Ureter (tissue), 1 donor: ENCODE data around the gene CDHR1. TPM values are rescaled to one million over a fixed set of nuclear protein-coding genes. Genes with fewer than 3 reads are reported as not detected.

Source experiments
- DNase-seq: peaks from one replicate; pipeline ENCODE4 v3.0.0-alpha.2; 2020; ENCODE audit warnings: low spot score
- total RNA-seq: library from RNA; stranded (reverse); gene quantifications from one replicate; pipeline ENCODE4 v1.2.4, GENCODE V29; 2023
- donor health status: DM: yes; HTN: yes; CAD: no.

CDHR1 gene
- total RNA-seq, 1 donor from 2014 or later, result 1.5 TPM

DNA sequence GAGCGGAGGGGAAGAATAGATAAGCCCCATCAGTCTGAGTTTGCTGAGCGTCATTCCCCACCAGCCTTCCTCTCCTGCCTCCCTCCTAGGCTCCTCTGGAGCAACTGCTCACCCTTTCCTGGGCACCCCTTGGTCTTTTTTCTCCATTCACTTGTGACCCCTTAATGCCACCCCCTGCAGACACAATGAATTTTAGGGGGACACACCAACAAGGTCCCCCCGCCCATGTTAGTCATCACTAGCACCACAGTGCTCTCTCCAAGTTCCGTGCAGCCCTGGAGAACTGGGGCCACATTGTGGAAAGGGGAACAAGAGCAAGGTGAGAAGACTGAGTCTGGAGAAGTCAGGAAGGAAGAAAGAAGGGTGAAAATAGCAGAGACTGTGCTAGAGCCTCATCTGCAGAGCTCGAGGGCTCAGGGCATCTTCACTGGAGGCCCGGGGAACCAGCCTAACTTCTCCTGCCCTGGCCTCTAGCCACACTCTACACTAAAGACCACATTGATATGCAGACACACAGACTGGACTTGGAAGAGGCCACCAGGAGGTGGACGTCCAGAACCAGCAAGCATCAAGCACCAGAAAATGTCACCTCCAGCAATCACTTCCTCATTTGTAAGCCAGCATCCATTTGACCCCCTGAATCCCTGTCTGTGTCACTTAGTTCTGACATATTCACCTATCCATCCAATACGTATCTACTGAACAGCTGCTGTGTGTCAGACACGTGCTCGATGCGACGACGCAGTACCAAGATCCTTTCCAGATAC, 68.0 kb downstream of the CDHR1 start:
- no peak for DNase-seq

DNA sequence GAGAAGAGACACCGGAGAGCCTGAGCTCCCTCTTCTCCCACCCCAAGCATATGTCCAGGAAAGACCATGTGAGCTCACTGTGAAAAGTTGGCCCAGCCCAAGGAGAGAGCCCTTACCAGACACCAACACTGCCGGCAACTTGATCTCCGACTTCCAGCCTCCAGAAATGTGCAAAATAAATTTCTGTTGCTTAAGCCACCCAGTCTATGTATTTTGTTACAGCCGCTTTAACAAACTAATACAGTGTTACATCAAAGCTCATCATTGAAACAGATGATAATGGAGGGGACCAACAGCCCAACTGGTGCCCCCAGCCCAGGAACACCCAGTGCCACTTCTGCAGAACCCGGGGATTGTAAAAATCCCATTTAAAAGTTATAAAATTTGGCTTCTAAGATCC, 69.4 kb downstream of the CDHR1 start:
- no peak for DNase-seq

DNA sequence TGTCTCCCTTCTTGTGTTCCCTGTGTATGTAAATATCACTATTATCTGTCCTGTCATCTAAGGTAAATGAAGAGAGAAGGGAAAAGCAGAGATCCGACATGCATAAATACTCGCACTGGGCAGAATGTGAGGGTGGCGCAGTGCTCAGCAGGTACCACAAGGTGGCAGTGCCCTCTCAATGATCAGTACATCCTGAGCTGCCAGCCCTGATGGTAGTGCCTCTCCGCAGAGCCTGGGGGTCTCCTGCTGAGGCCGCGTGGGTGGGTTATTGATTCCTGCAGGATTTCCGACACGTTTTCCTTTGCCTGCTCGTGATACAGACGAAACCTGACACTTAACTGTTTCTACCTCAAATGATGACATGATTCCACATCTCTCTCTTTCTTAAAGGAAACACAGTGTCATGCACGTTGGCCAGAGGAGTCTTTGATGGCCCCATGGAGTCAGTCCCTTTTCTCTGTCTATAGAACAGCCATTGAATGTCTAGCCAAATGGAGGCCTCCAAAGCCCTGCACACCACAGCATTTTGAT, 70.3 kb downstream of the CDHR1 start:
- DNase-seq, result peak; percentile 72

DNA sequence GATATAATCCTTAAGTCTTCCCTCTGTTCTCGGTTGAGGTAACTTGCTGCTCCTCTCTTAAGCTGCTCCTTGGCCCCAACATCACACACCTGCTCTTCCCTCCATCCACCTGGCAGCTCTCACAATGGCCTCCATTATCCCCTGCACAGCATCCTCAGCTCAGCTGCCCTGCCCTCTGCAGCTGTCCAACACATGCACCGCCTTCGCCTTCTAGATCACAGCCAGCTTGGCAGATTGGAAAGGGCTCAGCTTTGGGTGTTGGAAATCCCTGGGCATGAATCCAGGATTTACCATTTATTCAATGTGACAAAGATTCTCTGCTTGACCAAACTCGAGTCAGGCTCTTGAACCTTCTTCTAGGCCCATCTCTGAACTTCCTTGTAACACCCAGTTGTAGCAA, 71.1 kb downstream of the CDHR1 start:
- no peak for DNase-seq

DNA sequence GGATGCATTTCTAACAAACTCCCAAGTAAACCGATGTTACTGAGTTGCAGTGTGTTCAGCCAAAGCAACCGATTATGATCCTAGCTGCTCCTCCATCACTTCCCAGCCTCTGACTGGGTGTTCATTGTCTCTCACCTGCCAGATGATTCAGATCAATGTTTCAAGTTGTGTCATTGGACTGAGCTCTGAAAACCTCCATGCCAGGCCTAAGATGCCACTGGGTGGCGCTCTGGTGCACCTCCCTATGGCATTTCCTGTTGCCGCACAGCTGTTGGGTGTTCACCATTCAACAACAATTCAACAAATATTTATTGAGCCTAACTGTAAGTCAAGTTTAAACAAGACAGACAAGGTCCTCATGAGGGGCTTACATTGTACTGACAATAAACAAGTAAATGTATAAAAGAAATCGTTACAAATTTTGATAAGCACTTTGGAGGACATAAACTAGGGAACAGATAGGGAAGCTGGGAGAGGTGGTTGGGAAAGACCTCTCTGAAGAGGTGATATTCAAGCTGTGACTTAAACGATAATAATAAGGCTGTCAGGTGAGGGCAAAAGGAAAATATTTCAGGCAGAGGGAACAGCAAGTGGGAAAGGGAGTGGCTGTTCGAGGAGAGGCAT, 73.3 kb downstream of the CDHR1 start:
- DNase-seq, result no peak

DNA sequence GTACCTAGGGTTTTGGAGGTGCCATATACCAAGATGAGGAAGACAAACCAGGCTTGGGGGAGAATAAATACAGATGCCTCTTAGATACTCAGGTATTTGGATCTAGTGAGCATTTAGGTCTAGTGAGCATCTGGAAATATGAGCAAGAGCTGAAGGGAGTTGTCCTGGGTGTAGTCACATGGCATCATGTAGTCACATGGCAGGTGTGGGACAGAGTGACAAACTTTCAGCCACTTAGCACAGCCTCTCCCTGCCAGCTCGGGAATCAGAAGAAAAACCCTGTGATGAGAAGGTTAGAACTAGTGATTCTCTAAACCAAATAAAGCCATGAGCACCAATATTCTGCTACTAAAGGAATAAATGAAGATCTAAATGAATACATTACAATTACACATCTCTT, 74.8 kb downstream of the CDHR1 start:
- DNase-seq, result no peak

Other genes starting within 250 kb of the CDHR1 start
- gene GHITM, start 55.0 kb upstream of the CDHR1 start, total RNA-seq, result 108 TPM
- 29.2 TPM for gene GPR15LG, start 20.7 kb upstream of the CDHR1 start, total RNA-seq
- not detected for gene LRIT2, start 31.0 kb downstream of the CDHR1 start, total RNA-seq
- gene LRIT1, start 47.0 kb downstream of the CDHR1 start, total RNA-seq, result not detected
- not detected for gene RGR, start 50.5 kb downstream of the CDHR1 start, total RNA-seq
- gene CCSER2, start 134.1 kb downstream of the CDHR1 start, total RNA-seq, result 75.4 TPM